K562 (cell line): ENCODE results near the gene ATP5MK. TPM values are rescaled to one million over a fixed set of nuclear protein-coding genes. Genes with fewer than 3 reads are reported as not detected.
A peak's percentile ranks its signal among the peaks of the same experiment; 100 is the strongest.

ENCODE experiments used
- ATF1 ChIP-seq, 2 experiments: fragments of 450-650 bp in 1 of 2; IDR thresholded peaks; 2 replicates each; pipeline ENCODE4 v1.6.1; 2016; ENCODE audit warnings: missing compliant biosample characterization in 1 of 2, missing genetic modification characterization in 1 of 2
- CGGBP1 ChIP-seq: fragments of 250-450 bp; sonication (Bioruptor Pico); IDR thresholded peaks from 2 replicates; pipeline ENCODE4 v1.9.0; 2021; ENCODE audit warnings: mild to moderate bottlenecking
- CREM ChIP-seq: IDR thresholded peaks from 2 replicates; pipeline ENCODE4 v1.6.1; 2014; ENCODE audit warnings: antibody characterized with exemption, low read depth
- EGR1 ChIP-seq: fragments of 450-650 bp; conservative IDR thresholded peaks from 2 replicates; pipeline ENCODE4 v1.6.1; 2017; ENCODE audit warnings: mild to moderate bottlenecking
- GABPA ChIP-seq: fragments of 200-800 bp; sonication (Bioruptor generic); conservative IDR thresholded peaks from 2 replicates; pipeline ENCODE4 v1.6.1; 2016; ENCODE audit warnings: low read depth, missing genetic modification characterization, missing compliant biosample characterization
- GABPB1 ChIP-seq: sonication (generic); formaldehyde crosslinking; IDR thresholded peaks from 2 replicates; pipeline ENCODE4 v1.8.0; 2022; ENCODE audit warnings: mild to moderate bottlenecking, missing genetic modification reagents
- ILK ChIP-seq: fragments of 450-650 bp; IDR thresholded peaks from 2 replicates; pipeline ENCODE4 v1.6.1; 2016; ENCODE audit warnings: missing genetic modification characterization, low read depth, mild to moderate bottlenecking, missing compliant biosample characterization, moderate library complexity, borderline replicate concordance
- MAX ChIP-seq: sonication (generic); formaldehyde crosslinking; IDR thresholded peaks from 2 replicates; pipeline ENCODE4 v1.9.0; 2022; ENCODE audit warnings: mild to moderate bottlenecking, missing genetic modification reagents
- MCM2 ChIP-seq: fragments of 450-650 bp; IDR thresholded peaks from 2 replicates; pipeline ENCODE4 v1.6.1; 2017; ENCODE audit warnings: low read depth, mild to moderate bottlenecking
- MCM7 ChIP-seq, 2 experiments: fragments of 450-650 bp; IDR thresholded peaks; 2 replicates each; pipeline ENCODE4 v1.6.1; 2016 to 2018
- NR4A1 ChIP-seq, 2 experiments: fragments of 250-450 bp in 1 of 2; fragments of 450-650 bp in 1 of 2; sonication (Bioruptor Pico) in 1 of 2; IDR thresholded peaks; 2 replicates each; pipeline versions ENCODE4 v1.4.0 to v1.6.1; 2016 to 2020; ENCODE audit warnings: mild to moderate bottlenecking in 2 of 2, missing compliant biosample characterization in 1 of 2, missing genetic modification characterization in 1 of 2, moderate library complexity in 1 of 2
- RBM34 ChIP-seq: fragments of 200-400 bp; formaldehyde crosslinking; IDR thresholded peaks from 2 replicates; pipeline ENCODE4 v1.6.1; 2018; ENCODE audit warnings: low read length, borderline replicate concordance; ENCODE audit not compliant: insufficient read depth
- SIN3A ChIP-seq, 2 experiments: fragments of 150-350 bp in 1 of 2; IDR thresholded peaks; 2 replicates each; pipeline ENCODE4 v1.6.1; 2011 to 2016; ENCODE audit warnings: borderline replicate concordance in 2 of 2, low read depth in 2 of 2, low read length in 2 of 2, mild to moderate bottlenecking in 2 of 2, moderate library complexity in 2 of 2; ENCODE audit not compliant: control insufficient read depth in 1 of 2
- SMAD4 ChIP-seq: fragments of 250-450 bp; sonication (Bioruptor Pico); conservative IDR thresholded peaks from 2 replicates; pipeline ENCODE4 v1.8.0; 2021; ENCODE audit warnings: inconsistent platforms, mild to moderate bottlenecking, moderate library complexity
- TEAD4 ChIP-seq, 2 experiments: sonication (generic) in 1 of 2; formaldehyde crosslinking in 1 of 2; IDR thresholded peaks; 2 replicates each; pipeline versions ENCODE4 v1.6.1 to v1.8.0; 2012 to 2022; ENCODE audit warnings: borderline replicate concordance in 1 of 2, inconsistent platforms in 1 of 2, low read length in 1 of 2, mild to moderate bottlenecking in 1 of 2, missing genetic modification reagents in 1 of 2
- TFAP4 ChIP-seq: sonication (generic); formaldehyde crosslinking; IDR thresholded peaks from 2 replicates; pipeline ENCODE4 v1.8.0; 2022; ENCODE audit warnings: missing genetic modification reagents, mild to moderate bottlenecking, moderate library complexity, borderline replicate concordance
- ZBTB1 ChIP-seq: sonication (generic); formaldehyde crosslinking; IDR thresholded peaks from 2 replicates; pipeline ENCODE4 v1.8.1; 2023; ENCODE audit warnings: missing genetic modification reagents, low read depth, mild to moderate bottlenecking, borderline replicate concordance
- ZBTB11 ChIP-seq, 3 experiments: fragments of 200-800 bp in 1 of 3; fragments of 250-450 bp in 1 of 3; fragments of 450-650 bp in 1 of 3; sonication (Bioruptor Pico) in 1 of 3; sonication (Bioruptor generic) in 1 of 3; formaldehyde crosslinking in 1 of 3; IDR thresholded peaks; 2 replicates each; pipeline versions ENCODE4 v1.6.1 to v1.8.0; 2016 to 2022; ENCODE audit warnings: mild to moderate bottlenecking in 2 of 3, missing genetic modification characterization in 2 of 3, missing compliant biosample characterization in 1 of 3, moderate library complexity in 1 of 3
- ZNF140 ChIP-seq: fragments of 250-450 bp; sonication (Bioruptor Pico); IDR thresholded peaks from 2 replicates; pipeline ENCODE4 v1.8.0; 2021; ENCODE audit warnings: moderate library complexity, mild to moderate bottlenecking, inconsistent platforms
- ZNF507 ChIP-seq: conservative IDR thresholded peaks from 2 replicates; pipeline ENCODE4 v1.6.1; 2017; ENCODE audit warnings: missing genetic modification characterization, missing compliant biosample characterization
- ZNF668 ChIP-seq: fragments of 250-450 bp; sonication (Bioruptor Pico); IDR thresholded peaks from 2 replicates; pipeline ENCODE4 v1.8.0; 2022; ENCODE audit warnings: mild to moderate bottlenecking, inconsistent platforms
- ZNF785 ChIP-seq: fragments of 250-450 bp; sonication (Bioruptor Pico); IDR thresholded peaks from 2 replicates; pipeline ENCODE4 v1.4.0; 2020; ENCODE audit warnings: mild to moderate bottlenecking
- polyA plus RNA-seq, 8 experiments: library from polyadenylated mRNA; depleted of rRNA in 4 of 8; stranded (reverse) in 5 of 8; unstranded in 3 of 8; fragments of >200 nt; fragmentation: Nextera tagmentation in 2 of 8; fragmentation: Illumina TruSeq in 1 of 8; extraction: Ambion mirVana in 2 of 8; extraction: Trizol in 1 of 8; gene quantifications; 2 replicates each; pipeline versions ENCODE4 v1.2.1 to v1.2.3, GENCODE V29; 2011 to 2014; ENCODE audit warnings: inconsistent platforms in 1 of 8, missing spikeins in 1 of 8
- total RNA-seq, 7 experiments: library from RNA; depleted of rRNA in 6 of 7; stranded (reverse); fragments of >200 nt in 6 of 7; fragmentation: Illumina TruSeq in 2 of 7; extraction: Trizol in 2 of 7; gene quantifications; 2 replicates each; pipeline versions ENCODE4 v1.2.1 to v1.2.3, GENCODE V29; 2011 to 2021; ENCODE audit warnings: low replicate concordance in 1 of 7

Gene ATP5MK
- total and polyA plus RNA-seq, 9 of the 15 experiments (the other 6 are each of a cell fraction or from before 2014, with no cell fraction given), result 182 to 1,810 (median 741) TPM

- TF ChIP-seq ZNF140 (CRISPR knock-in tag) (no peak), ZBTB1 (no peak), ATF1 (CRISPR knock-in tag; IDR thresholded peaks at IDR 0.05) (no peak), ATF1 (tag; IDR thresholded peaks at IDR 0.05) (peak; percentile 69), CREM (peak; percentile 86), TFAP4 (CRISPR knock-in tag) (peak; percentile 94), ILK (tag) (no peak), RBM34 (no peak), MCM7 (IDR thresholded peaks at IDR 0.05) (no peak), NR4A1 (CRISPR knock-in tag; IDR thresholded peaks at IDR 0.05) (no peak), NR4A1 (tag; IDR thresholded peaks at IDR 0.05) (no peak), ZNF507 (tag) (no peak), TEAD4 (IDR thresholded peaks at IDR 0.05; ENCODE audit: low read length) (0 out of 2 replicates have a peak, but pooled peaks have one; percentile 28), TEAD4 (CRISPR knock-in tag; IDR thresholded peaks at IDR 0.05; ENCODE audit: borderline replicate concordance) (no peak), MCM2 (no peak), SMAD4 (CRISPR knock-in tag) (no peak), ZNF668 (CRISPR knock-in tag) (no peak), SIN3A (IDR thresholded peaks at IDR 0.05; ENCODE audit: borderline replicate concordance in 2 of 2, control insufficient read depth in 1 of 2, low read depth in 2 of 2, low read length in 2 of 2) (peak; percentile 60 to 61; a peak in 2 of 4 replicates), ZBTB11 (CRISPR knock-in tag; IDR thresholded peaks at IDR 0.05) (peak in 2 of 3 experiments; percentile 23 to 43; a peak in 2 of 6 replicates), ZNF785 (CRISPR knock-in tag) (no peak), GABPA (tag) (peak; percentile 98), MAX (CRISPR knock-in tag) (peak; percentile 87), EGR1 (peak; percentile 98), GABPB1 (CRISPR knock-in tag) (peak; percentile 94), CGGBP1 (CRISPR knock-in tag) (no peak)
These were observed at the start of gene ATP5MK, which contains the start of gene PDCD11 (continued) for GRCh38 chr10:103396067-103396788.
